Measurements from ENCODE around the gene SESN1. TPM values are rescaled to one million over a fixed set of nuclear protein-coding genes. Genes with fewer than 3 reads are reported as not detected.

Gene SESN1
- total RNA-seq, 1 donor from 2014 or later = 40.8 TPM

DNA sequence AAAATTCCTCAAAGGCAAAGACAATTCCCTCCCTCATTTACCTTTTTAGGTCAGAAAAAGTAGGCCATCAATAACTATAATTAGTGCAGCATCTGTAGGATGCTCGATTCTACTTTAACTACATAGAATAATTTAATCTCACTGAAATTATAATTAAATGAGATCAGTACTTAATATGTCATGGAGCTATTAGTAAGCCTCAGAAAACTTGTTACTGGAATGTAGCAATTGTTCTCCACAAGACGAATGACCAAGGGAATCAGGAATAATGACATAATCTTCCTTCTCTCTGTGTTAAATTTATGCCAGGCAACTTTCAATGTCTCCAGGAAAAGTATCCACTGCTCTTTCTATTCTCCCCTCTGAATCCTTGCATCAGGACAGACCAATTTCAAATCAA is 34.1 kb downstream of the SESN1 start:
- H3K36me3 Mint-ChIP-seq = no peaks in the 10 kb centered on the region
- no peaks in the 10 kb centered on the region for H3K36me3 ChIP-seq
- no peak overlapping the region for H3K27ac ChIP-seq
- no peaks in the 10 kb centered on the region for H4K20me1 ChIP-seq (ENCODE audit: low read depth)
- peaks cover 9% of the 10 kb centered on the region for H3K4me1 Mint-ChIP-seq
- no peaks in the 10 kb centered on the region for H3K4me1 ChIP-seq
- H3K4me3 Mint-ChIP-seq = no peak overlapping the region
- H3K27ac Mint-ChIP-seq = no peak overlapping the region
- H3K9ac ChIP-seq = no peak overlapping the region
- H3K79me2 ChIP-seq (ENCODE audit: low read depth) = no peaks in the 10 kb centered on the region
- H3K4me2 ChIP-seq = no peak overlapping the region
- no peak for TF ChIP-seq EZH2phosphoT487 (IDR thresholded peaks at IDR 0.05)
- no peaks in the 10 kb centered on the region for H3K27me3 Mint-ChIP-seq (ENCODE audit: insufficient read depth, low read depth)
- DNase-seq (ENCODE audit: low spot score) = no peak
- no peaks in the 10 kb centered on the region for H3K9me3 ChIP-seq (ENCODE audit: low read depth)
- H2AFZ ChIP-seq (replicated peaks) = no peak overlapping the region
- no peaks in the 10 kb centered on the region for H3F3A ChIP-seq (ENCODE audit: low read depth)
- H3K9me3 Mint-ChIP-seq = no peaks in the 10 kb centered on the region
- H3K27me3 ChIP-seq = no peaks in the 10 kb centered on the region
- H3K4me3 ChIP-seq = no peak overlapping the region

DNA sequence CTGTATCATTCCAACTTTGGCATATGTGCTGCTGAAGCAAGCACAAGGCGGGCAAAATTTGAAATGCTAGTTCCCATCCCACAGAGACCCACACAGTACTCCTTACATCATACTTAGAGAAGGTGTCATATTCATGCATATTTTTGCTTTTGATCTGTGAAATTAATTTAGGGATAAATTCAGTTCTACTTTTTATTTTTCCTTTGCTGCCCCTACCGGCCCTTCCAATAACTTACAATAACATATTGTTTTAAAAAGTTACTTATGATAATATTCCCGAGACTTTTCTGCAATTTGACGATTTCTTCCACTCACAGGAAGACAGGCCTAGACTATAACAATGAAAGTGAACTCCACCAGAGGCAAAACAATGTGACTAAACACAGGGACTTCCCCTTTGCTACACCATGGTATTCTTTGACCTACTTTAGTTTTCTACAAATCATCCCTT is 35.0 kb downstream of the SESN1 start:
- H3K4me1 ChIP-seq = no peaks in the 10 kb centered on the region
- H3K36me3 Mint-ChIP-seq = no peaks in the 10 kb centered on the region
- H3K4me3 Mint-ChIP-seq = no peak overlapping the region
- peak overlapping the region; percentile 28 for H3K27ac Mint-ChIP-seq
- no peak for DNase-seq (ENCODE audit: low spot score)
- no peaks in the 10 kb centered on the region for H3K27me3 Mint-ChIP-seq (ENCODE audit: insufficient read depth, low read depth)
- H3K4me2 ChIP-seq = no peak overlapping the region
- no peaks in the 10 kb centered on the region for H3K36me3 ChIP-seq
- H3K79me2 ChIP-seq (ENCODE audit: low read depth) = no peaks in the 10 kb centered on the region
- H3K9me3 ChIP-seq (ENCODE audit: low read depth) = no peaks in the 10 kb centered on the region
- no peaks in the 10 kb centered on the region for H3K9me3 Mint-ChIP-seq
- H4K20me1 ChIP-seq (ENCODE audit: low read depth) = no peaks in the 10 kb centered on the region
- no peaks in the 10 kb centered on the region for H3K27me3 ChIP-seq
- H3F3A ChIP-seq (ENCODE audit: low read depth) = no peaks in the 10 kb centered on the region
- peaks cover 9% of the 10 kb centered on the region for H3K4me1 Mint-ChIP-seq
- no peak overlapping the region for H2AFZ ChIP-seq (replicated peaks)
- no peak overlapping the region for H3K4me3 ChIP-seq
- no peak for TF ChIP-seq EZH2phosphoT487 (IDR thresholded peaks at IDR 0.05)
- TF ChIP-seq EZH2 (IDR thresholded peaks at IDR 0.05) = no peak
- TF ChIP-seq, protein P1, sequence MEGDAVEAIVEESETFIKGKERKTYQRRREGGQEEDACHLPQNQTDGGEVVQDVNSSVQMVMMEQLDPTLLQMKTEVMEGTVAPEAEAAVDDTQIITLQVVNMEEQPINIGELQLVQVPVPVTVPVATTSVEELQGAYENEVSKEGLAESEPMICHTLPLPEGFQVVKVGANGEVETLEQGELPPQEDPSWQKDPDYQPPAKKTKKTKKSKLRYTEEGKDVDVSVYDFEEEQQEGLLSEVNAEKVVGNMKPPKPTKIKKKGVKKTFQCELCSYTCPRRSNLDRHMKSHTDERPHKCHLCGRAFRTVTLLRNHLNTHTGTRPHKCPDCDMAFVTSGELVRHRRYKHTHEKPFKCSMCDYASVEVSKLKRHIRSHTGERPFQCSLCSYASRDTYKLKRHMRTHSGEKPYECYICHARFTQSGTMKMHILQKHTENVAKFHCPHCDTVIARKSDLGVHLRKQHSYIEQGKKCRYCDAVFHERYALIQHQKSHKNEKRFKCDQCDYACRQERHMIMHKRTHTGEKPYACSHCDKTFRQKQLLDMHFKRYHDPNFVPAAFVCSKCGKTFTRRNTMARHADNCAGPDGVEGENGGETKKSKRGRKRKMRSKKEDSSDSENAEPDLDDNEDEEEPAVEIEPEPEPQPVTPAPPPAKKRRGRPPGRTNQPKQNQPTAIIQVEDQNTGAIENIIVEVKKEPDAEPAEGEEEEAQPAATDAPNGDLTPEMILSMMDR (IDR thresholded peaks at IDR 0.05) = no peak
- H3K27ac ChIP-seq = no peak overlapping the region
- H3K9ac ChIP-seq = no peak overlapping the region

DNA sequence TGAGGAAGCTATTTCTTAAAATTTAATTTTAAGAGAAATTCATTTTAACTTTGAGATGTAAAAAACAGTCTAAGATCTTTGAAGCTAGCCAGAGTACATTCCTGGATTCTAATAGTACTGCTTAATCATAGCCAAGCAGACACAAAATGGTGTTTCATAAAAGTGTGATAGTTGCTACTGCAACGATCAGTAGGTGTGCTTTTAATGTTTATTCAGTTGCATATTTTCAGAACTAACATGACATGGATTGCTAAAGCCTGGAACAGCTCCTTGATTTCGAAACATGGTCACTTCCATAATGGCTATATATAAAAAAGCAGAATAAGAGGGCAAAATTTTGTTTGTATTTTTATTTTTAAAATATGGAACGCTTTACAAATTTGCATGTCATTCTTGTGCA is 35.5 kb downstream of the SESN1 start:
- Histone ChIP-seq H4K20me1 (ENCODE audit: low read depth) (no peaks in the 10 kb centered on the region), H3F3A (ENCODE audit: low read depth) (no peaks in the 10 kb centered on the region), H2AFZ (replicated peaks) (no peak overlapping the region), H3K9ac (no peak overlapping the region), H3K4me1 (no peaks in the 10 kb centered on the region), H3K4me2 (no peak overlapping the region), H3K4me3 (no peak overlapping the region), H3K9me3 (ENCODE audit: low read depth) (no peaks in the 10 kb centered on the region), H3K36me3 (no peaks in the 10 kb centered on the region), H3K79me2 (ENCODE audit: low read depth) (no peaks in the 10 kb centered on the region), H3K27ac (no peak overlapping the region), H3K27me3 (no peaks in the 10 kb centered on the region)
- Mint-ChIP-seq H3K36me3 (no peaks in the 10 kb centered on the region), H3K27ac (no peak overlapping the region), H3K4me3 (no peak overlapping the region), H3K9me3 (no peaks in the 10 kb centered on the region), H3K27me3 (ENCODE audit: insufficient read depth, low read depth) (no peaks in the 10 kb centered on the region), H3K4me1 (peaks cover 9% of the 10 kb centered on the region)
- TF ChIP-seq, protein P1 (IDR thresholded peaks at IDR 0.05) = no peak
- TF ChIP-seq EZH2phosphoT487 (IDR thresholded peaks at IDR 0.05) = no peak
- no peak for TF ChIP-seq EZH2 (IDR thresholded peaks at IDR 0.05)
- DNase-seq (ENCODE audit: low spot score) = no peak

DNA sequence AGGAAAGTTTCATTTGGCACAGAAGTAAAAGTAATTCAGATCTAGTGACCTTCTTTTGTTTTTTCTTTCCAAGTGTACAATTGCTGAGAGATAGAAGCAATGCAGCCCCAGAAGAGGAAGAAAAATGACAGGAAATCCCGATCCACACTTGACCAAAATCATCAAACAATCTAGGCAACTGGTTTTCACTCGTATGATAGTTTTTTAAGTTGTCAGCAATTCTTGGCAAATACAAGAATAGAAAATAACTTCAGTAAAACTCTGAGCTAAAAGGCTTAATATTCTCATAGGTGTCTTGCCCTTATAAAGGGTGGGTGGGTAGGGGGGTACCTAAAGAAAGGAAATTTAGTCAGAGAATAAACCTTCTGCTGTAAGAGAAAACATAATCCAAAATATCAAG is 36.0 kb downstream of the SESN1 start:
- no peak overlapping the region for H3K27ac ChIP-seq
- no peak overlapping the region for H3K4me2 ChIP-seq
- no peaks in the 10 kb centered on the region for H3K27me3 ChIP-seq
- Mint-ChIP-seq H3K27ac (no peak overlapping the region), H3K36me3 (no peaks in the 10 kb centered on the region), H3K27me3 (ENCODE audit: insufficient read depth, low read depth) (no peaks in the 10 kb centered on the region), H3K9me3 (no peaks in the 10 kb centered on the region), H3K4me3 (no peak overlapping the region), H3K4me1 (peaks cover 11% of the 10 kb centered on the region)
- no peaks in the 10 kb centered on the region for H3K9me3 ChIP-seq (ENCODE audit: low read depth)
- H3K4me3 ChIP-seq = no peak overlapping the region
- no peaks in the 10 kb centered on the region for H3F3A ChIP-seq (ENCODE audit: low read depth)
- H3K9ac ChIP-seq = no peak overlapping the region
- H3K4me1 ChIP-seq = peaks cover 2% of the 10 kb centered on the region
- no peak for DNase-seq (ENCODE audit: low spot score)
- H3K79me2 ChIP-seq (ENCODE audit: low read depth) = no peaks in the 10 kb centered on the region
- TF ChIP-seq EZH2 (IDR thresholded peaks at IDR 0.05) = no peak
- TF ChIP-seq EZH2phosphoT487 (IDR thresholded peaks at IDR 0.05) = no peak
- TF ChIP-seq, protein P1 (IDR thresholded peaks at IDR 0.05) = no peak
- no peaks in the 10 kb centered on the region for H3K36me3 ChIP-seq
- H4K20me1 ChIP-seq (ENCODE audit: low read depth) = no peaks in the 10 kb centered on the region
- no peak overlapping the region for H2AFZ ChIP-seq (replicated peaks)

Data from neural progenitor cell (in vitro differentiated cells).